Activated CD8-positive, alpha-beta memory T cell treated with anti-CD3 and anti-CD28 coated beads, Interleukin-2, amount 10 ng/mL, durations not matched to agents 7 days and 5 days (primary cell): ENCODE measurements around the gene PAGR1. TPM values are rescaled to one million over a fixed set of nuclear protein-coding genes. Genes with fewer than 3 reads are reported as not detected.
A peak's percentile ranks its signal among the peaks of the same experiment; 100 is the strongest.

ENCODE experiments used
- ATAC-seq: fragments of 150-1000 bp; cut with Tn5 transposase; one replicate; pipeline ENCODE4 v1.10.0; 2021; ENCODE audit warnings: moderate library complexity
- CTCF ChIA-PET: fragments of 350-600 bp; sonication (Branson Sonifier 250); formaldehyde crosslinking; loops from one replicate; lab custom pipeline; 2021; ENCODE audit warnings: antibody characterized with exemption; lab: Charles Lee
- DNase-seq: peaks from one replicate; pipeline ENCODE4 v3.0.0-alpha.2; 2020
- H3K27ac Mint-ChIP-seq: one replicate; pipeline ENCODE4 v1.8.0; 2021; ENCODE audit warnings: mild to moderate bottlenecking, mixed read lengths
- H3K27me3 Mint-ChIP-seq: one replicate; pipeline ENCODE4 v1.8.0; 2021; ENCODE audit warnings: mixed read lengths
- H3K36me3 Mint-ChIP-seq: one replicate; pipeline ENCODE4 v1.8.0; 2021; ENCODE audit warnings: mild to moderate bottlenecking, mixed read lengths
- H3K4me1 Mint-ChIP-seq: one replicate; pipeline ENCODE4 v1.8.0; 2021; ENCODE audit warnings: mixed read lengths
- H3K4me3 Mint-ChIP-seq: one replicate; pipeline ENCODE4 v1.8.0; 2021; ENCODE audit warnings: mild to moderate bottlenecking, moderate library complexity, mixed read lengths
- H3K9me3 Mint-ChIP-seq: one replicate; pipeline ENCODE4 v1.8.0; 2022; ENCODE audit warnings: low read depth, mixed read lengths
- total RNA-seq, 2 experiments: library from RNA; stranded (reverse); gene quantifications; one replicate each; pipeline ENCODE4 v1.2.3, GENCODE V29; 2021

The PAGR1 gene
- total RNA-seq, 2 experiments from 2014 or later = 34.3 to 35.2 TPM

DNA sequence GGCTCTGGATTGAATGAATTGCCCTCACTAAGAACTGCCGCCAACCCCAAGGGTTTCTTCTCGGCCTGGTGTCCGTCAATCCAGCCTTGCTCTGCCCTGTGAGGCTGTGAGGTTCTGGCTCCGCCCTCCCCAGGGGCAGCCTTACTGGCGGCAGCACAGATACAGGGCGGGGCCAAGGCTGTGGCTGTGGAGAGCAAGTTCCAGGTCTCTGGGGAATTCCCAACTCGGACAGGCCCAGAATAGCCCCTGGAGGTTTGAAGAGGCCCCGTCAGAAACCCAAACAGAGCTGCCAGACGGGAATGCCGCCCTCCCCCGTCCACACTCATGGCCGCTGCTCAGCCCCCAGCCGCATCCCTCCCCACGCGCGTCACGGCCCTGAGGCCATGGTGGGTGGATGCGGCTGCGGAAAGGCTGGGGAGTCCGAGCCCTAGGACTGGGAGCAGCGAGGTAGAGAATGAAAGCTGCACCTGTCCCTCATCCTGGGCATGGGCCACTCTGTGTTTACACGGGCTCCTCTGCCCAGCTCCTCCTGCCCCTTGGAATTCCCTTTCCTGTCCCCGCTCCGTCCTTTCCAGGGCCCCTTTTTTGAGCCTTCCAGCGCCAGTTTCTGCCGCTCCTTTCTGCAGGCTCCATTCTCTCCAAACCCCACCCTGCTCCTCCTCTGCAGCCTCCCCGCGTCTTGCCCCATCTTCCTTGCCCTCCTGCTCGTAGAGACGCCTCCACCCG lies 4.6 kb upstream of the PAGR1 start:
- Mint-ChIP-seq H3K4me3 (peak overlapping the region; percentile 96), H3K9me3 (no peaks in the 10 kb centered on the region), H3K27me3 (peaks cover 12% of the 10 kb centered on the region), H3K27ac (peak overlapping the region; percentile 87), H3K4me1 (peaks cover 54% of the 10 kb centered on the region), H3K36me3 (peaks cover 35% of the 10 kb centered on the region)
- ATAC-seq = peak; percentile 37
- peak; percentile 90 for DNase-seq
- CTCF ChIA-PET = interaction anchor here (1.0 to 1.1 kb wide), 2 partner anchors 10 to 26 kb away, joined by 3 to 5 read pairs; no protein-coding TSS in a partner anchor

DNA sequence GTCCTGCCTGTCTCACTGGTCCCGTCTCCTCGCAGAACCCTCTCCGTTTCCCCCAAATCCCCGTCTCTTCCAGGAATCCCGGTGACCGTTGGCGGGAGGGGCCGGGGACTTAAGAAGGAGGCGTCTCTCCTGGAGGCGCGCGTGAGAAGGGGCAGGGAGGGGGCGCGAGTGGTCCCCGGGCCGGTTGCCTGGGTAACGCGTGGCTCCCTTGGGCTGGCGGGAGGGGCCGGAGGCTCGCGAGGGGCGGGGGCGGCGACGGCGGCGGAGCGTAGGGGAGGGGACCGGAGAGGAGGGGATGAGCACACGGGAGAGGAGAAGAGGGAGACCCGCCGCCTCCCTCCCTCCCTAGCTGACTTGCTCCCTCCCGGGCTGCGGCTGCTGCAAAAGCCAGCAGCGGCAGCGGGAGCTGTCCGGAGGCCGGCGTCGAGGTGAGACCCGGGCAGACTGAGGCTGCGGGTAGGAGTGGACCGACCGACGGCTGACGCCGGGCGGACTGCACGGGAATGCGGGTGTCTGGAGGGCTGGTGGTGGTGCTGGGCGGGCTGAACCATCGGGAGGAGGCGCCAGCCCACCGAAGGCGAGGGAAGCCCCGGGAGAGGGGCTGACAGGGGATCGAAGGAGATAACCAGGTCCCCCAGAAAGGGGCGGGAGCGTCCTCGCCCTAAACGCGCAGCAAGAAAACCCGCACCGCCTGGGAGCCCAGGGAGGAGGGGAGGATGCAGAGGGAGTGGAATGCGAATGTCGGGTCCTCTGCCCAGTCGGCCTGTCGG lies 3.9 kb upstream of the PAGR1 start, which contains the start of gene PRRT2:
Gene PRRT2 (plus strand): TSS at position 298 of the 770 bp plus-strand sequence. CDS start 862 bp downstream, outside the sequence.
- H3K27me3 Mint-ChIP-seq = peaks cover 12% of the 10 kb centered on the region
- no peaks in the 10 kb centered on the region for H3K9me3 Mint-ChIP-seq
- peak; percentile 62 for DNase-seq
- CTCF ChIA-PET = interaction anchor here (1.0 to 1.1 kb wide), 2 partner anchors 9 to 27 kb away, joined by 3 to 5 read pairs; no protein-coding TSS in a partner anchor
- peaks cover 36% of the 10 kb centered on the region for H3K36me3 Mint-ChIP-seq
- no peak for ATAC-seq
- peaks cover 57% of the 10 kb centered on the region for H3K4me1 Mint-ChIP-seq
- H3K27ac Mint-ChIP-seq = peak within 1 kb of the TSS; percentile 87
- H3K4me3 Mint-ChIP-seq = peak within 1 kb of the TSS; percentile 96

DNA sequence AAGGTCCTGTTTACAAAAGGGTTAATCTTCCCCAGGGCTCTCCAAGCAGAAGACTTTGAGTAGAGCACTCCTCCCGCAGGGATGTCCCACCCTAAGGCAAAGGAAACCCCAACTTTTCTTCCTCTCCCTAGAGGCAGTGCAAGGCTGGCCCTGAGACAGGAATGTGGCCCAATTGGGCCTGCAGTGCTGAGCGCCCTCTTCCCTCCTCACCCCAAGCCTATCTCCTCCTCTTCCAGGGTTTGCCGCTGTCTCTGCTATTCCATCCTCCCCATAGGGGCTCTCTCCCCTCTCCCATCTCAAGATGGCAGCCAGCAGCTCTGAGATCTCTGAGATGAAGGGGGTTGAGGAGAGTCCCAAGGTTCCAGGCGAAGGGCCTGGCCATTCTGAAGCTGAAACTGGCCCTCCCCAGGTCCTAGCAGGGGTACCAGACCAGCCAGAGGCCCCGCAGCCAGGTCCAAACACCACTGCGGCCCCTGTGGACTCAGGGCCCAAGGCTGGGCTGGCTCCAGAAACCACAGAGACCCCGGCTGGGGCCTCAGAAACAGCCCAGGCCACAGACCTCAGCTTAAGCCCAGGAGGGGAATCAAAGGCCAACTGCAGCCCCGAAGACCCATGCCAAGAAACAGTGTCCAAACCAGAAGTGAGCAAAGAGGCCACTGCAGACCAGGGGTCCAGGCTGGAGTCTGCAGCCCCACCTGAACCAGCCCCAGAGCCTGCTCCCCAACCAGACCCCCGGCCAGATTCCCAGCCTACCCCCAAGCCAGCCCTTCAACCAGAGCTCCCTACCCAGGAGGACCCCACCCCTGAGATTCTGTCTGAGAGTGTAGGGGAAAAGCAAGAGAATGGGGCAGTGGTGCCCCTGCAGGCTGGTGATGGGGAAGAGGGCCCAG lies 3.0 kb upstream of the PAGR1 start:
- peaks cover 12% of the 10 kb centered on the region for H3K27me3 Mint-ChIP-seq
- peaks cover 63% of the 10 kb centered on the region for H3K4me1 Mint-ChIP-seq
- ATAC-seq (no peak), DNase-seq (no peak)
- H3K27ac Mint-ChIP-seq = no peak overlapping the region
- H3K36me3 Mint-ChIP-seq = peaks cover 31% of the 10 kb centered on the region
- CTCF ChIA-PET = interaction anchor here (0.6 to 0.9 kb wide), 3 partner anchors 9 to 112 kb away, joined by 3 read pairs; no protein-coding TSS in a partner anchor
- no peak overlapping the region for H3K4me3 Mint-ChIP-seq
- H3K9me3 Mint-ChIP-seq = no peaks in the 10 kb centered on the region

DNA sequence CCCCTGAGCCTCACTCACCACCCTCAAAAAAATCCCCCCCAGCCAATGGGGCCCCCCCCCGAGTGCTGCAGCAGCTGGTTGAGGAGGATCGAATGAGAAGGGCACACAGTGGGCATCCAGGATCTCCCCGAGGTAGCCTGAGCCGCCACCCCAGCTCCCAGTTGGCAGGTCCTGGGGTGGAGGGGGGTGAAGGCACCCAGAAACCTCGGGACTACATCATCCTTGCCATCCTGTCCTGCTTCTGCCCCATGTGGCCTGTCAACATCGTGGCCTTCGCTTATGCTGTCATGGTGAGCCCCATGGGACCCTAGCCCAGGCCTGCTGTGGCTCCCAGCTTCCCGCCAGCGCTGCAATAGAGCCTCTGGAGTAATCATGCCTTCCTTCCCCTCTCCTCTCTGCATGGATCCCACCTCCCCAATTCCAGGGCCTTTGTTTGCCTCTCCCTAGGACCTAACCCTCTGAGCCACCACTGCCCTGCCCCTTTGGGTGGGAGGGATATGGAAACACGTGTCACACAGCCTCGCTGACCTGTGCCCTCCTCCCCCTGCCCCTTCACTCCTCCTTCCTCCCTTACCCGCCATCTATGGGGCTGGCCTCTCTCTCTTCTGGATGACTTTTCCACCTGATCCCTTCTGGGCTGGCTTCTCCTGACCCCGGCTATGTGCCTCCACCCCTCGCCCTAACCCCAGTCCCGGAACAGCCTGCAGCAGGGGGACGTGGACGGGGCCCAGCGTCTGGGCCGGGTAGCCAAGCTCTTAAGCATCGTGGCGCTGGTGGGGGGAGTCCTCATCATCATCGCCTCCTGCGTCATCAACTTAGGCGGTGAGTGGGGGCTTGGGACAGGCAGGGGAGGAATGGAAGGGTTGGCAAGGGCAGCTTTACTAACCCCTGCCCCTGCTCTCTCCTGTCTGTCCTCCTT lies 2.0 kb upstream of the PAGR1 start:
- Mint-ChIP-seq H3K27me3 (peaks cover 12% of the 10 kb centered on the region), H3K4me1 (peaks cover 66% of the 10 kb centered on the region), H3K9me3 (no peaks in the 10 kb centered on the region), H3K36me3 (peaks cover 29% of the 10 kb centered on the region), H3K4me3 (no peak overlapping the region), H3K27ac (no peak overlapping the region)
- CTCF ChIA-PET = interaction anchor here (0.8 to 16.1 kb wide), 3 partner anchors 35 to 113 kb away, joined by 3 to 192 read pairs (median 3); no protein-coding TSS in a partner anchor
- ATAC-seq (no peak), DNase-seq (no peak)

DNA sequence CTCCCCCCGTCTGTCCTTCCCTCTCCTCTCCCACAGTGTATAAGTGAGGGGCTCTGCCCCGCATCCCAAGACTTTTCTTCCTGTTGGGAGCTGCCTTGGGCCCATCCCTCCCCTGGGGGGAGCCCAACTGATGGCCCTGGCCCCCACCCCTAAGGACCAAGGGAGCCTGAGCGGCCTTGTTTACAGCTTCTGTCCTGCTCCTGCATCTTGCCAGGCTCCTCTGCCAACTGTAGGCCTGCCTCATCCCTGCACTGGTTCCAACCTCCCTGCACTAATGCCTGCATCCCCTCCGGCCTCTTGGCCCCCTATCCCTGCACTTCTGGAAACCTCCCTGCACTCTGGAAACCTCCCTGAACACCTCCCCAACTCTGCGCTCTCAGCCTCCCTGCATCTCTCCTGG lies 1.4 kb upstream of the PAGR1 start:
- H3K27me3 Mint-ChIP-seq = peaks cover 12% of the 10 kb centered on the region
- ATAC-seq (no peak), DNase-seq (no peak)
- H3K9me3 Mint-ChIP-seq = no peaks in the 10 kb centered on the region
- H3K27ac Mint-ChIP-seq = peak overlapping the region; percentile 88
- H3K36me3 Mint-ChIP-seq = peaks cover 30% of the 10 kb centered on the region
- peak overlapping the region; percentile 99 for H3K4me3 Mint-ChIP-seq
- CTCF ChIA-PET = interaction anchor here (4.4 to 16.1 kb wide), 2 partner anchors 25 to 35 kb away, joined by 34 to 192 read pairs; partner anchors contain the start of gene KIF22
- peaks cover 67% of the 10 kb centered on the region for H3K4me1 Mint-ChIP-seq

DNA sequence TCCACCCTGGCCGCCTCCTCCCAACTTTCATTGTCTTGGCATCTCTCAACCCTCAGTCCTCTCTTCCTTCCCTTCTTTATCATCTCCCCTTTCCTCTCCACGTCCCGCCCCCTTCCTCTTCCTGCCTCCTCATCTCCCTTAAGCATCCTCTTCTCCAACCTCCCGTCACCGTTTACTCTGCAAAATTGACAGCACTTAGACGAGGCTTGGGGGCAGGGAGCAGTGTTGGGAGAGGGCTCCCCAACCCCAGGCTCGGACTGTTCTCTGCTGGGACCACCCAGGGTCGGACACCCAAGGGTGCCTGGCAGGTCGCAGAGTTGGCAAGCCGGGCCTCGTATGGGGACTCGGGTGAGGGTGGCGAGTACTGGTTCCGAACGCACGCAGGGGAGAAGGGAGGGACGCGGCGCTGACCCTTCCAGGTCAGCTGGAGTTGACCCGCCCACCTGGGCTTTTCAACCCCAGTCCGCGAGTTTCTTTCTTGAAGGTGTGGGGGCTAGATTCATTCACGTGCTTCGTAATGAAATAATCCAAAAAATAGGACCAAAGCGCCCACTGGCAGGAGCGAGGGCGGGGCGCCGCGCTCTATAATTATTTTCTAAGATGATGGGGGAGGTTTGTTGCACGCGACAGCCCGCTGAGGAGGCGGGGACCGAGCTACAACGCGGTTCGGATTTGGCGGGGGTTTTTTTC lies 775 bp upstream of the PAGR1 start:
- CTCF ChIA-PET = interaction anchor here (0.6 to 16.1 kb wide), 26 partner anchors 8 to 241 kb away, joined by 3 to 192 read pairs (median 5); partner anchors contain the start of genes C16orf54, KCTD13, KIF22 and MAZ
- ATAC-seq = no peak

DNA sequence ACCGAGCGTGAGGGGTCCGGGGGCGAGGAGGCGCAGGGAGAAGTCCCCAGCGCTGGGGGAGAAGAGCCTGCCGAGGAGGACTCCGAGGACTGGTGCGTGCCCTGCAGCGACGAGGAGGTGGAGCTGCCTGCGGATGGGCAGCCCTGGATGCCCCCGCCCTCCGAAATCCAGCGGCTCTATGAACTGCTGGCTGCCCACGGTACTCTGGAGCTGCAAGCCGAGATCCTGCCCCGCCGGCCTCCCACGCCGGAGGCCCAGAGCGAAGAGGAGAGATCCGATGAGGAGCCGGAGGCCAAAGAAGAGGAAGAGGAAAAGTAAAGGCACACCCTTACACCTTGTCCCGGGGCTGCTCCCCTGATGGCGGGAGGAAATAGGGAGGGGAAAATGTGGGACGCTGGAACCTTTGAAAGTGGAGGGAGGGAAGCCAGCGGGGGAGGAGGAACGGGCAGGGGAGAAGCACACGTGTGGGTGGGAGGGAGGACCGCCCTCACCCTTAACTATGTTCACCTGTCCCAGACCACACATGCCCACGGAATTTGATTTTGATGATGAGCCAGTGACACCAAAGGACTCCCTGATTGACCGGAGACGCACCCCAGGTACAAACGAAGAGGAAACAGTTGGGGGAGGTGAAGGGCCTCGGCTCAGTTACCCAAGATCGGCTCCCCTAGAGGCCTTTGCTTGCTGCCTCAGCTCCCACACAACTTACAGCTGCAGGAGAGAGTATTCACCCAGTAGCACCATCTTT lies 916 bp downstream of the PAGR1 start:
- ATAC-seq (peak; percentile 41), DNase-seq (peak; percentile 84)
- H3K4me3 Mint-ChIP-seq = peak overlapping the region; percentile 99
- H3K36me3 Mint-ChIP-seq = peaks cover 28% of the 10 kb centered on the region
- peaks cover 9% of the 10 kb centered on the region for H3K27me3 Mint-ChIP-seq
- H3K4me1 Mint-ChIP-seq = peaks cover 62% of the 10 kb centered on the region
- H3K27ac Mint-ChIP-seq = peak overlapping the region; percentile 88
- no peaks in the 10 kb centered on the region for H3K9me3 Mint-ChIP-seq
- CTCF ChIA-PET = interaction anchor here (0.6 to 16.1 kb wide), 23 partner anchors 9 to 237 kb away, joined by 3 to 192 read pairs (median 6); partner anchors contain the start of genes KIF22, MAZ and TMEM219

More for the DNA sequence above, 775 bp upstream of the PAGR1 start:
- Mint-ChIP-seq H3K4me1 (peaks cover 68% of the 10 kb centered on the region), H3K27me3 (peaks cover 12% of the 10 kb centered on the region), H3K36me3 (peaks cover 30% of the 10 kb centered on the region), H3K9me3 (no peaks in the 10 kb centered on the region), H3K27ac (peak overlapping the region; percentile 88), H3K4me3 (peak overlapping the region; percentile 99)
- peak; percentile 72 for DNase-seq

DNA sequence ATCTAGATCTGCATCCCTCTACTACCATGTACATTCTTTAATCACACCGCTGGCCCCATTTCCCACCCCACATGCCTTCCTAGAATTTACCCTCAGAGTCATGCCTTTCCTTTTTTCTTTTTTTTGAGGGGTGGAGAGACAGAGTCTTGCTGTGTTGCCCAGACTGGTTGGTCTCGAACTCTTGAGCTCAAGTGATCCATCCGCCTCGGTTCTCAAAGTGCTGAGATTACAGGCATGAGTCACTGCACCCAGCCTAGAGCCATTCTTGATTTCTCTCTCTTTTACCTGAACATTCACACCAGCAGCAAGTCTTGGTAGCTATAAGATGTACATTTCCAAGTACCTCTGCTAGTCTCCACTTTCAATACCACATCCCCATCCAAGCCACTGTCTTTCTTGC lies 2.1 kb downstream of the PAGR1 start:
- H3K9me3 Mint-ChIP-seq = no peaks in the 10 kb centered on the region
- no peak for DNase-seq
- H3K4me3 Mint-ChIP-seq = peak overlapping the region; percentile 64
- peaks cover 2% of the 10 kb centered on the region for H3K27me3 Mint-ChIP-seq
- ATAC-seq = no peak
- CTCF ChIA-PET = interaction anchor here (1.2 to 16.1 kb wide), 7 partner anchors 8 to 117 kb away, joined by 3 to 192 read pairs (median 43); partner anchors contain the start of genes KIF22 and MAZ
- peak overlapping the region; percentile 71 for H3K27ac Mint-ChIP-seq
- H3K36me3 Mint-ChIP-seq = peaks cover 31% of the 10 kb centered on the region
- H3K4me1 Mint-ChIP-seq = peaks cover 64% of the 10 kb centered on the region

DNA sequence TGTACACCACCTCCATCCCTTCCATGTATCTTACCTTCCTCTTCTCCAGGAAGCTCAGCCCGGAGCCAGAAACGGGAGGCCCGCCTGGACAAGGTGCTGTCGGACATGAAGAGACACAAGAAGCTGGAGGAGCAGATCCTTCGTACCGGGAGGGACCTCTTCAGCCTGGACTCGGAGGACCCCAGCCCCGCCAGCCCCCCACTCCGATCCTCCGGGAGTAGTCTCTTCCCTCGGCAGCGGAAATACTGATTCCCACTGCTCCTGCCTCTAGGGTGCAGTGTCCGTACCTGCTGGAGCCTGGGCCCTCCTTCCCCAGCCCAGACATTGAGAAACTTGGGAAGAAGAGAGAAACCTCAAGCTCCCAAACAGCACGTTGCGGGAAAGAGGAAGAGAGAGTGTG lies 3.6 kb downstream of the PAGR1 start:
- no peaks in the 10 kb centered on the region for H3K9me3 Mint-ChIP-seq
- DNase-seq (no peak), ATAC-seq (no peak)
- H3K4me1 Mint-ChIP-seq = peaks cover 62% of the 10 kb centered on the region
- peaks cover 31% of the 10 kb centered on the region for H3K36me3 Mint-ChIP-seq
- H3K27ac Mint-ChIP-seq = peak overlapping the region; percentile 88
- H3K27me3 Mint-ChIP-seq = no peaks in the 10 kb centered on the region
- CTCF ChIA-PET = interaction anchor here (1.0 to 16.1 kb wide), 9 partner anchors 8 to 212 kb away, joined by 4 to 192 read pairs (median 12); partner anchors contain the start of genes KIF22, MAZ and TLCD3B
- H3K4me3 Mint-ChIP-seq = peak overlapping the region; percentile 91

DNA sequence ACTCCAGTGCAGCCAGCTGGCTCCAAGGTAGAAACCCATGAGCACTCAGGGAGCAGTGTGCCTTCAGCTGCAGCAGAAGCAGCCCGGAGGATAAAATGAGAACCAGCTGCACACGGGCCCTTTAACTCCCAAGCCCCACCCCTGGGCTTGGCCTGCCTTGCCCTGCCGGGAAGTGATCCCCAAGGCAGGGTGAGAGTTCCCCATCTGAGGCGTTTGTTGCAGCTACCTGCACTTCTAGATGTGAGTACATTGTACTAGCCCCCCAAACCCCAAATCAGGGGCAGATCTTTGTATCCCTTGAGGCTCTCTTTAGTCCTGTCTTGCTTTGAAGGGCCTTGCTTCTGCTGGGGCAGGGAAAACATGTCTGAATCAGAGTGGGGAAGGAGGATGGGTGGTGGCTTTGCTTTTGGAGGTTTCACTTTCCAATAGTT lies 4.3 kb downstream of the PAGR1 start, which contains the start of gene MVP:
Gene MVP (plus strand): TSS at position 192 of the 431 bp plus-strand sequence. CDS start 10,088 bp downstream, outside the sequence.
- DNase-seq = peak; percentile 73
- peak within 1 kb of the TSS; percentile 91 for H3K4me3 Mint-ChIP-seq
- peak within 1 kb of the TSS; percentile 88 for H3K27ac Mint-ChIP-seq
- no peaks in the 10 kb centered on the region for H3K9me3 Mint-ChIP-seq
- CTCF ChIA-PET = interaction anchor here (1.0 to 16.1 kb wide), 8 partner anchors 10 to 211 kb away, joined by 4 to 192 read pairs (median 10); partner anchors contain the start of genes KIF22, MAZ and TLCD3B
- peaks cover 34% of the 10 kb centered on the region for H3K36me3 Mint-ChIP-seq
- ATAC-seq = no peak
- H3K27me3 Mint-ChIP-seq = no peaks in the 10 kb centered on the region
- H3K4me1 Mint-ChIP-seq = peaks cover 62% of the 10 kb centered on the region
